ENCODE results near the gene RMND5B. TPM values are rescaled to one million over a fixed set of nuclear protein-coding genes. Genes with fewer than 3 reads are reported as not detected.
"Not testable (repeated sequence)": the region's sequence is repeated elsewhere in the genome, so short reads cannot be mapped to it uniquely, and the experiment has no call there.

RMND5B gene
- total and polyA plus RNA-seq, 5 donors from 2014 or later = 22.0 to 39.9 (median 35.0) TPM

DNA sequence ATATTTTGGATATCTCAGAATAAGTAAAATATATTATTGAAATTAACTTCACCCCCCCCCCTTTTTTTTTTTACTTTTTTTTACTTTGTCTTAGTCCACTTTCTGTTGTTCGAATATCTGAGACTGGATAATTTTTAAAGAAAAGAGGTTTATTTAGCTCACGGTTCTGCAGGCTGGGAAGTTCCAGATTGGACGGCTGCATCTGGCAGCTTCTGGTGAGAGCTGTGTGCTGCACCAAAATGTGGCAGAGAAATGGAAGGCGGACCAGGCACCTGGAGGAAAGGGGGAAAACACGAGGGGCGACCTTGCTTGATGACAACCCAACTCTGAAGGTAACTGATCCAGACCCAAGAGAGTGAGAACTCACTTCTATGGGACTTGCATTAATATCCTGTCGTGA lies 62.0 kb downstream of the RMND5B start:
- H3K27me3 ChIP-seq (ENCODE audit: control insufficient read depth, insufficient read depth, low read length) = peaks cover 7% of the 10 kb centered on the region
- no peak for ATAC-seq (ENCODE audit: low read depth in 2 of 2)
- H3K36me3 ChIP-seq (ENCODE audit: control insufficient read depth, insufficient read depth, low read length) = no peaks in the 10 kb centered on the region
- no peak for DNase-seq
- no peak overlapping the region for H3K4me3 ChIP-seq (ENCODE audit: low read depth, low read length)
- no peak overlapping the region for H3K27ac ChIP-seq (ENCODE audit: insufficient read depth, low read length, poor library complexity, severe bottlenecking)
- H3K27ac Mint-ChIP-seq = no peak overlapping the region
- H3K9me3 ChIP-seq (ENCODE audit: control insufficient read depth in 2 of 2, low read length in 2 of 2) = no peaks in the 10 kb centered on the region
- H3K4me3 Mint-ChIP-seq = no peak overlapping the region
- H3K4me1 ChIP-seq (ENCODE audit: control insufficient read depth, insufficient read depth, low read length, poor library complexity, severe bottlenecking) = no peaks in the 10 kb centered on the region
- H3K9me3 Mint-ChIP-seq = peaks cover 0 to 3% (median 0%) of the 10 kb centered on the region in 7 donors
- H3K4me1 Mint-ChIP-seq = peaks cover 0 to 6% (median 4%) of the 10 kb centered on the region in 4 donors
- peaks cover 44% of the 10 kb centered on the region for H3K27me3 Mint-ChIP-seq
- H3K36me3 Mint-ChIP-seq = no peaks in the 10 kb centered on the region

DNA sequence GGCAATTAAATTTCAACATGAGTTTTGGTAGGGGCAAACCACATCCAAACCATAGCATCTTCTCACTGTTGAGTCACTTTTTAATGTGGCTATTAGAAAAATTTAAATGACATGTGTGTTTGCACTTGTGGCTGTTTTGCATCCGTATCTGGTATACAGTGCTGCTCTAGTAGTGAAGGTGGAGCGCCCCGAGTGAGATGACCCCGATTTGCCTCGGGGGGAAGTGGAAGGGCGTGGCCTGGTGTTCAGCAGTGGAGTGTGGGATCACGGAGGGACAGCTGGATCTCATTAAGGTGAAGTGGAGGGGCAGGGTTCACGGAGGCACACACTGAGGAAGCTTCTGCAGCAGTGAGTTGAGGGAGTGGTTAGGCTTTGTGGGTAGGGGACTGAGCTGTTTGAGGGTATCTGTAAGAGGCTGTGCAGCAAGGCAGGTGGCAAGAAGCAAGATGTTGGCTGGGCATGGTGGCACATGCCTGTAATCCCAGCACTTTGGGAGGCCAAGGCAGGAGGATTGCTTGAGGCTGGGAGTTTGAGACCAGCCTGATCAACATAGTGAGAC lies 62.5 kb downstream of the RMND5B start:
- H3K27ac Mint-ChIP-seq = peak overlapping the region in 1 of 3 donors; percentile 1
- H3K9me3 Mint-ChIP-seq = peaks cover 0 to 3% (median 0%) of the 10 kb centered on the region in 7 donors
- peaks cover 7% of the 10 kb centered on the region for H3K27me3 ChIP-seq (ENCODE audit: control insufficient read depth, insufficient read depth, low read length)
- no peaks in the 10 kb centered on the region for H3K4me1 ChIP-seq (ENCODE audit: control insufficient read depth, insufficient read depth, low read length, poor library complexity, severe bottlenecking)
- H3K27ac ChIP-seq (ENCODE audit: insufficient read depth, low read length, poor library complexity, severe bottlenecking) = no peak overlapping the region
- H3K4me3 Mint-ChIP-seq = no peak overlapping the region
- no peak for ATAC-seq (ENCODE audit: low read depth in 2 of 2)
- H3K9me3 ChIP-seq (ENCODE audit: control insufficient read depth in 2 of 2, low read length in 2 of 2) = no peaks in the 10 kb centered on the region
- no peak overlapping the region for H3K4me3 ChIP-seq (ENCODE audit: low read depth, low read length)
- H3K36me3 ChIP-seq (ENCODE audit: control insufficient read depth, insufficient read depth, low read length) = no peaks in the 10 kb centered on the region
- no peak for DNase-seq
- no peaks in the 10 kb centered on the region for H3K36me3 Mint-ChIP-seq
- H3K27me3 Mint-ChIP-seq = peaks cover 41% of the 10 kb centered on the region
- H3K4me1 Mint-ChIP-seq = peaks cover 0 to 6% (median 4%) of the 10 kb centered on the region in 4 donors

DNA sequence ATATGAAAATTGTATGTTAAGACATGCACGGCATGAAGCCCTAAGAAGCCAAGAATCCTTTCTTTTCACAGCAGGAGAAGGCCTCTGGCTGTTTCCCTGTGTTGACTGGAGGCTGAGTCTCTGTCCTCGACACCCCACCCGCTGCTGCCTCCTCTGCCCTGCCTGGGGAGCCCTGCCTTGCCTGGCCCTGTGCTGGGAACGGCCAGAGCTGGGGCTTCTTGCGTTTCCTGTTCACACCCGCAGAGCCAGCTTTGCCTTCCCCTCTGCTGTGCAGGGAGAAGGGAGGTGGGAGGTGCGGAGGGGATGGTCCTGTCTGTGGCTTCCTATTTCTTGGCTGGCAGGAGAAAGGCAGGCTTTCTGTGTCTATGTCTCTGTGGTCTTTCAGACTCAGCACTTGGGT lies 63.2 kb downstream of the RMND5B start:
- Mint-ChIP-seq H3K4me3 (no peak overlapping the region), H3K4me1 (peaks cover 0 to 6% (median 4%) of the 10 kb centered on the region in 4 donors), H3K27ac (no peak overlapping the region), H3K27me3 (peaks cover 35% of the 10 kb centered on the region), H3K36me3 (no peaks in the 10 kb centered on the region), H3K9me3 (peaks cover 0 to 3% (median 0%) of the 10 kb centered on the region in 7 donors)
- Histone ChIP-seq H3K36me3 (ENCODE audit: control insufficient read depth, insufficient read depth, low read length) (no peaks in the 10 kb centered on the region), H3K27me3 (ENCODE audit: control insufficient read depth, insufficient read depth, low read length) (peaks cover 7% of the 10 kb centered on the region), H3K27ac (ENCODE audit: insufficient read depth, low read length, poor library complexity, severe bottlenecking) (no peak overlapping the region), H3K4me1 (ENCODE audit: control insufficient read depth, insufficient read depth, low read length, poor library complexity, severe bottlenecking) (no peaks in the 10 kb centered on the region), H3K9me3 (ENCODE audit: control insufficient read depth in 2 of 2, low read length in 2 of 2) (no peaks in the 10 kb centered on the region), H3K4me3 (ENCODE audit: low read depth, low read length) (no peak overlapping the region)
- DNase-seq (no peak), ATAC-seq (ENCODE audit: low read depth in 2 of 2) (no peak)

DNA sequence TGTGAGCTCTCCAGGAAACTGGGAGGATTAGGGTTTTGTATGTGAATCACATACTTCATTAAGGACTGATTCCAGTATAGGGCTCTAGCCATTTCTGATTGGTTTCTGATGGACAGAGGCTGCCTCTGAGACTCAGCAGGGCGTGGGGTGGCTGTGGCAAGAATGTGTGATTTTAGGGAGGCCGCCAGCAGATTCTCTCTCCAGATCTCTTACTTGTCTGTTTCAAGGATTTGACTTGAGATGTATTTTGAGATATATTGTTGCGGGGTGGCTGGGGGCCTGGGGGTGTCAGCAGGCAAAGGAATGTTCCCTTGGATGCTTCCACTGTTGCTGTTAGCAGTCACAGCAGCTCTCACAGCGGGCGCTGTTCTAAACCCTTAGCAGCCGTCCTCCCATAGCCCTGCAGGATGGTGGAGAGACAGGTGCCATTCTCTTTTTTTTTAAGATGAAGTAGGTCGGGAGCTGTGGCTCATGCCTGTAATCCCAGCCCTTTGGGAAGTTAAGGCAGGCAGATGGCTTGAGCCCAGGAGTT lies 65.5 kb downstream of the RMND5B start:
- Mint-ChIP-seq H3K4me3 (no peak overlapping the region), H3K27ac (no peak overlapping the region), H3K36me3 (no peaks in the 10 kb centered on the region), H3K9me3 (peaks cover 0 to 3% (median 0%) of the 10 kb centered on the region in 7 donors), H3K27me3 (peaks cover 29% of the 10 kb centered on the region), H3K4me1 (peaks cover 0 to 6% (median 4%) of the 10 kb centered on the region in 4 donors)
- DNase-seq (no peak), ATAC-seq (ENCODE audit: low read depth in 2 of 2) (no peak)
- H3K4me3 ChIP-seq (ENCODE audit: low read depth, low read length) = no peak overlapping the region
- no peaks in the 10 kb centered on the region for H3K9me3 ChIP-seq (ENCODE audit: control insufficient read depth in 2 of 2, low read length in 2 of 2)
- peaks cover 7% of the 10 kb centered on the region for H3K27me3 ChIP-seq (ENCODE audit: control insufficient read depth, insufficient read depth, low read length)
- no peaks in the 10 kb centered on the region for H3K36me3 ChIP-seq (ENCODE audit: control insufficient read depth, insufficient read depth, low read length)
- H3K4me1 ChIP-seq (ENCODE audit: control insufficient read depth, insufficient read depth, low read length, poor library complexity, severe bottlenecking) = no peaks in the 10 kb centered on the region
- H3K27ac ChIP-seq (ENCODE audit: insufficient read depth, low read length, poor library complexity, severe bottlenecking) = no peak overlapping the region

DNA sequence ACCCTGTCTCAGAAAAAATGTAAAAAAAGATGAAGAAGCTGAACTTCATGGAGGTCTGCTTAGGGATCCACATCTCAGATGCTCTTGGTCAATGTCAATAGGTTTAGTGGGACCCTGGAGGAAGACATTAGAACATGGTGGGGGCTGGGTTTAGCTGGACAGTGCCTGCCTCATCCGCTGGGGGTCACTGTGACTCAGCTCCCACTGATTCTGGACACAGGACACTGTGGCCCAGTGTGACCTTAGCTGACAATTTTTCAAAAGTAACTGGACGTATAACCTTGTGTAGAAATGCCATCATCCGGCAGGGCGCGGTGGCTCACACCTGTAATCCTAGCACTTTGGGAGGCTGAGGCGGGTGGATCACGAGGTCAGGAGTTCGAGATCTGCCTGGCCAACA lies 66.2 kb downstream of the RMND5B start:
- H3K4me3 ChIP-seq (ENCODE audit: low read depth, low read length) = no peak overlapping the region
- H3K27ac Mint-ChIP-seq = no peak overlapping the region
- DNase-seq (no peak), ATAC-seq (ENCODE audit: low read depth in 2 of 2) (no peak)
- no peak overlapping the region for H3K27ac ChIP-seq (ENCODE audit: insufficient read depth, low read length, poor library complexity, severe bottlenecking)
- no peaks in the 10 kb centered on the region for H3K4me1 ChIP-seq (ENCODE audit: control insufficient read depth, insufficient read depth, low read length, poor library complexity, severe bottlenecking)
- H3K27me3 ChIP-seq (ENCODE audit: control insufficient read depth, insufficient read depth, low read length) = peaks cover 7% of the 10 kb centered on the region
- no peaks in the 10 kb centered on the region for H3K36me3 Mint-ChIP-seq
- peaks cover 0 to 6% (median 4%) of the 10 kb centered on the region in 4 donors for H3K4me1 Mint-ChIP-seq
- no peaks in the 10 kb centered on the region for H3K36me3 ChIP-seq (ENCODE audit: control insufficient read depth, insufficient read depth, low read length)
- peaks cover 0 to 3% (median 0%) of the 10 kb centered on the region in 7 donors for H3K9me3 Mint-ChIP-seq
- no peak overlapping the region for H3K4me3 Mint-ChIP-seq
- H3K27me3 Mint-ChIP-seq = peaks cover 27% of the 10 kb centered on the region
- no peaks in the 10 kb centered on the region for H3K9me3 ChIP-seq (ENCODE audit: control insufficient read depth in 2 of 2, low read length in 2 of 2)

DNA sequence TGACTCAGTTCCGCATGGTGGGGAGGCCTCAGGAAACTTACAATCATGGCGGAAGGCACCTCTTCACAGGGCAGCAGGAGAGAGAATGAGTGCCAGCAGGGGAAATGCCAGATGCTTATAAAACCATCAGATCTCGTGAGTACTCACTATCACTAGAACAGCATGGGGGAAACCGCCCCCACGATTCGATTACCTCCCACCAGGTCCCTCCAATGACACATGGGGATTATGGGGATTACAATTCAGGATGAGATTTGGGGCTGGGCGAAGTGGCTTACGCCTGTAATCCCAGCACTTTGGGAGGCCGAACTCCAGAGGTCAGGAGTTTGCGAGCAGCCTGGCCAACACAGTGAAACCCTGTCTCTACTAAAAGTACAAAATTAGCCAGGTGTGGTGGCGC lies 67.3 kb downstream of the RMND5B start:
- ATAC-seq (ENCODE audit: low read depth in 2 of 2); H3K27ac ChIP-seq (ENCODE audit: insufficient read depth, low read length, poor library complexity, severe bottlenecking); DNase-seq; H3K4me3 ChIP-seq (ENCODE audit: low read depth, low read length); H3K9me3 Mint-ChIP-seq; H3K9me3 ChIP-seq (ENCODE audit: control insufficient read depth in 2 of 2, low read length in 2 of 2); H3K36me3 Mint-ChIP-seq; H3K36me3 ChIP-seq (ENCODE audit: control insufficient read depth, insufficient read depth, low read length); H3K4me1 Mint-ChIP-seq; H3K27ac Mint-ChIP-seq; H3K4me1 ChIP-seq (ENCODE audit: control insufficient read depth, insufficient read depth, low read length, poor library complexity, severe bottlenecking); H3K27me3 ChIP-seq (ENCODE audit: control insufficient read depth, insufficient read depth, low read length): not testable (repeated sequence)
- peak overlapping the region in 1 of 4 donors; percentile 74 for H3K4me3 Mint-ChIP-seq
- H3K27me3 Mint-ChIP-seq = peaks cover 15% of the 10 kb centered on the region

DNA sequence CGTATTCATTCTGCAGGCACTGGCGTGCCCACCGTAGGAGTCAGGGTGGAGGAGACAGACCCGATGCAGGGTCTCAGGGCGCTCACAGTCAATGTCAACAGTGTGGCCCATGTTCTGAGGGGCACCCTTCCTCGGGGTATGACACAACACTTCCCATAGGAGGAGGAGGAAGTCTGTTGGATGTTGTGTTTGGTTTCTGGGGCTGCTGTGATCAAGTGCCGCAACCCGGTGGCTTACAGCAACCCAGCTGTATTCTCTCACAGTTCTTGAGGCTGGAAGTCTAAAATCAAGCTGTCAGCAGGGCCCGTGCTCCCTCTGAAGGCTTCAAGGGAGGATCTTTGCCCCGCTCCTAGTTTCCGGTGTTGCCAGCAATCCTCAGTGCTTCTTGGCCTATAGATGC lies 67.9 kb downstream of the RMND5B start:
- H3K27ac Mint-ChIP-seq = no peak overlapping the region
- ATAC-seq (ENCODE audit: low read depth in 2 of 2) (no peak), DNase-seq (no peak)
- Histone ChIP-seq H3K36me3 (ENCODE audit: control insufficient read depth, insufficient read depth, low read length) (no peaks in the 10 kb centered on the region), H3K9me3 (ENCODE audit: control insufficient read depth in 2 of 2, low read length in 2 of 2) (no peaks in the 10 kb centered on the region), H3K27ac (ENCODE audit: insufficient read depth, low read length, poor library complexity, severe bottlenecking) (no peak overlapping the region), H3K27me3 (ENCODE audit: control insufficient read depth, insufficient read depth, low read length) (peaks cover 3% of the 10 kb centered on the region), H3K4me1 (ENCODE audit: control insufficient read depth, insufficient read depth, low read length, poor library complexity, severe bottlenecking) (peaks cover 1% of the 10 kb centered on the region), H3K4me3 (ENCODE audit: low read depth, low read length) (no peak overlapping the region)
- peaks cover 0 to 4% (median 1%) of the 10 kb centered on the region in 4 donors for H3K4me1 Mint-ChIP-seq
- no peaks in the 10 kb centered on the region for H3K9me3 Mint-ChIP-seq
- no peaks in the 10 kb centered on the region for H3K36me3 Mint-ChIP-seq
- peaks cover 10% of the 10 kb centered on the region for H3K27me3 Mint-ChIP-seq
- peak overlapping the region in 1 of 4 donors; percentile 41 for H3K4me3 Mint-ChIP-seq
